ENCODE measurements around the gene STAM2. TPM values are rescaled to one million over a fixed set of nuclear protein-coding genes. Genes with fewer than 3 reads are reported as not detected.
A peak's percentile ranks its signal among the peaks of the same experiment; 100 is the strongest.

Gene STAM2
- total and polyA plus RNA-seq, 2 of the 13 experiments (the other 11 are each of a cell fraction or from before 2014, with no cell fraction given) = 14.7 to 24.1 TPM

GRCh38 chr2:152189622-152190495, 14.3 kb upstream of the STAM2 start (continued):
- TF ChIP-seq ZNF362 (CRISPR knock-in tag; IDR thresholded peaks at IDR 0.05; ENCODE audit: borderline replicate concordance) = no peak
- TF ChIP-seq ZBTB21 (CRISPR knock-in tag; IDR thresholded peaks at IDR 0.05) = no peak
- TF ChIP-seq ZNF251 (CRISPR knock-in tag; IDR thresholded peaks at IDR 0.05) = no peak
- TF ChIP-seq GATAD2A (CRISPR knock-in tag; IDR thresholded peaks at IDR 0.05) = 0 out of 2 replicates have a peak, but pooled peaks have one; percentile 23
- TF ChIP-seq ZBTB7A (CRISPR knock-in tag; IDR thresholded peaks at IDR 0.05) = no peak
- no peak for TF ChIP-seq TRIM22 (IDR thresholded peaks at IDR 0.05)
- no peak for TF ChIP-seq MAX (IDR thresholded peaks at IDR 0.05)
- no peak for TF ChIP-seq ZNF788 (CRISPR knock-in tag; IDR thresholded peaks at IDR 0.05; ENCODE audit: borderline replicate concordance)
- 0 out of 2 replicates have a peak, but pooled peaks have one; percentile 44 for TF ChIP-seq THAP11 (CRISPR knock-in tag; IDR thresholded peaks at IDR 0.05)
- TF ChIP-seq ZBTB1 (CRISPR knock-in tag; IDR thresholded peaks at IDR 0.05; ENCODE audit: borderline replicate concordance) = no peak
- TF ChIP-seq NFE2L2 (IDR thresholded peaks at IDR 0.05; ENCODE audit: low read length) = no peak
- TF ChIP-seq ATF7-NPFF (CRISPR knock-in tag; IDR thresholded peaks at IDR 0.05; ENCODE audit: low read depth) = no peak
- TF ChIP-seq NR3C1 (CRISPR knock-in tag; IDR thresholded peaks at IDR 0.05) = no peak
- no peak for TF ChIP-seq CREBL2 (CRISPR knock-in tag; IDR thresholded peaks at IDR 0.05; ENCODE audit: borderline replicate concordance)
- TF ChIP-seq ZNF350 (CRISPR knock-in tag; IDR thresholded peaks at IDR 0.05; ENCODE audit: borderline replicate concordance, low read depth) = no peak
- TF ChIP-seq MAFF (IDR thresholded peaks at IDR 0.05; ENCODE audit: low read depth, low read length) = 0 out of 2 replicates have a peak, but pooled peaks have one; percentile 28
- no peak for TF ChIP-seq ZNF3 (CRISPR knock-in tag; IDR thresholded peaks at IDR 0.05)
- no peak for TF ChIP-seq DMTF1 (CRISPR knock-in tag; IDR thresholded peaks at IDR 0.05)
- no peak for TF ChIP-seq JDP2 (CRISPR knock-in tag; IDR thresholded peaks at IDR 0.05; ENCODE audit: borderline replicate concordance)
- TF ChIP-seq GRHL1 (CRISPR knock-in tag; conservative IDR thresholded peaks at IDR 0.05) = no peak
- TF ChIP-seq NCOA2 (CRISPR knock-in tag; IDR thresholded peaks at IDR 0.05) = no peak
- TF ChIP-seq ZNF589 (CRISPR knock-in tag; conservative IDR thresholded peaks at IDR 0.05) = no peak
- TF ChIP-seq PITX1 (CRISPR knock-in tag; IDR thresholded peaks at IDR 0.05) = no peak
